H9 (cell line): ENCODE data around the gene SFMBT1. TPM values are rescaled to one million over a fixed set of nuclear protein-coding genes. Genes with fewer than 3 reads are reported as not detected.

Experiments
- DNase-seq: peaks from one replicate; pipeline ENCODE4 v3.0.0-alpha.2; 2017
- H2AFZ ChIP-seq: one replicate; pipeline ENCODE4 v1.6.1; 2013; ENCODE audit warnings: mild to moderate bottlenecking, low read length, control low read depth, moderate library complexity
- H2AK5ac ChIP-seq: 2 replicates; pipeline ENCODE4 v1.6.1; 2013; ENCODE audit warnings: low read length, control low read depth, mixed read lengths; ENCODE audit not compliant: insufficient read length
- H2BK120ac ChIP-seq: one replicate; pipeline ENCODE4 v1.6.1; 2013; ENCODE audit warnings: low read depth, mild to moderate bottlenecking, low read length, control low read depth, inconsistent platforms; ENCODE audit not compliant: poor library complexity, severe bottlenecking
- H2BK12ac ChIP-seq: 2 replicates; pipeline ENCODE4 v1.6.1; 2013; ENCODE audit warnings: low read length, control low read depth, mixed read lengths, low read depth; ENCODE audit not compliant: insufficient read length
- H2BK15ac ChIP-seq: 2 replicates; pipeline ENCODE4 v1.6.1; 2013; ENCODE audit warnings: low read depth, low read length, control low read depth
- H2BK20ac ChIP-seq: one replicate; pipeline ENCODE4 v1.6.1; 2013; ENCODE audit warnings: low read depth, mild to moderate bottlenecking, low read length, control low read depth, inconsistent platforms; ENCODE audit not compliant: poor library complexity, severe bottlenecking
- H2BK5ac ChIP-seq: 2 replicates; pipeline ENCODE4 v1.6.1; 2013; ENCODE audit warnings: low read length, control low read depth, mixed read lengths; ENCODE audit not compliant: insufficient read length
- H3K14ac ChIP-seq: 2 replicates; pipeline ENCODE4 v1.6.1; 2013; ENCODE audit warnings: low read length, control low read depth; ENCODE audit not compliant: insufficient read depth
- H3K18ac ChIP-seq: 2 replicates; pipeline ENCODE4 v1.6.1; 2013; ENCODE audit warnings: low read depth, mild to moderate bottlenecking, mixed read lengths, low read length, control low read depth; ENCODE audit not compliant: insufficient read length
- H3K23ac ChIP-seq: 2 replicates; pipeline ENCODE4 v1.6.1; 2013; ENCODE audit warnings: low read length, control low read depth, mixed read lengths, low read depth; ENCODE audit not compliant: insufficient read length
- H3K23me2 ChIP-seq: 2 replicates; pipeline ENCODE4 v1.6.1; 2013; ENCODE audit warnings: low read depth, mild to moderate bottlenecking, mixed read lengths, low read length, control low read depth; ENCODE audit not compliant: insufficient read length, poor library complexity, severe bottlenecking
- H3K27ac ChIP-seq: 2 replicates; pipeline ENCODE4 v1.5.1; 2013; ENCODE audit warnings: low read length, control low read depth, mixed read lengths, low read depth; ENCODE audit not compliant: insufficient read length
- H3K27me3 ChIP-seq: 2 replicates; pipeline ENCODE4 v1.6.1; 2013; ENCODE audit warnings: low read length, control low read depth, inconsistent platforms; ENCODE audit not compliant: insufficient read depth
- H3K4ac ChIP-seq: 2 replicates; pipeline ENCODE4 v1.6.1; 2013; ENCODE audit warnings: low read depth, mild to moderate bottlenecking, control low read depth, inconsistent platforms, low read length, moderate library complexity
- H3K4me1 ChIP-seq: 2 replicates; pipeline ENCODE4 v1.6.1; 2013; ENCODE audit warnings: low read length, control low read depth, inconsistent platforms; ENCODE audit not compliant: insufficient read depth
- H3K4me2 ChIP-seq: 2 replicates; pipeline ENCODE4 v1.6.1; 2013; ENCODE audit warnings: low read length, control low read depth, mixed read lengths; ENCODE audit not compliant: insufficient read length, insufficient read depth
- H3K56ac ChIP-seq: 2 replicates; pipeline ENCODE4 v1.6.1; 2013; ENCODE audit warnings: low read depth, mild to moderate bottlenecking, mixed read lengths, low read length, control low read depth; ENCODE audit not compliant: insufficient read length
- H3K79me1 ChIP-seq: 2 replicates; pipeline ENCODE4 v1.6.1; 2013; ENCODE audit warnings: low read depth, mild to moderate bottlenecking, moderate library complexity, low read length, control low read depth, inconsistent platforms; ENCODE audit not compliant: insufficient read depth, poor library complexity, severe bottlenecking
- H3K79me2 ChIP-seq: 2 replicates; pipeline ENCODE4 v1.6.1; 2013; ENCODE audit warnings: low read length, control low read depth, inconsistent platforms; ENCODE audit not compliant: insufficient read depth
- H3K9ac ChIP-seq: 2 replicates; pipeline ENCODE4 v1.6.1; 2013; ENCODE audit warnings: low read length, control low read depth, mixed read lengths; ENCODE audit not compliant: insufficient read length; ENCODE audit errors: extremely low read depth
- H3K9me3 ChIP-seq: one replicate; pipeline ENCODE4 v1.6.1; 2013; ENCODE audit warnings: low read depth, low read length, inconsistent platforms; ENCODE audit not compliant: control insufficient read depth
- H3T11ph ChIP-seq: one replicate; pipeline ENCODE4 v1.6.1; 2013; ENCODE audit warnings: mild to moderate bottlenecking, low read length, control low read depth, inconsistent platforms
- H4K20me1 ChIP-seq: one replicate; pipeline ENCODE4 v1.6.1; 2013; ENCODE audit not compliant: control insufficient read depth, insufficient read length, insufficient read depth
- H4K5ac ChIP-seq: 2 replicates; pipeline ENCODE4 v1.6.1; 2013; ENCODE audit warnings: low read depth, mild to moderate bottlenecking, mixed read lengths, low read length, control low read depth; ENCODE audit not compliant: insufficient read length
- H4K8ac ChIP-seq: replicated peaks from 2 replicates; pipeline ENCODE4 v1.6.1; 2013; ENCODE audit warnings: low read length, control low read depth, mixed read lengths, low read depth; ENCODE audit not compliant: insufficient read length
- H4K91ac ChIP-seq: 2 replicates; pipeline ENCODE4 v1.6.1; 2013; ENCODE audit warnings: low read depth, mild to moderate bottlenecking, moderate library complexity, mixed read lengths, low read length, control low read depth; ENCODE audit not compliant: insufficient read length
- H3K27ac Mint-ChIP-seq, 3 experiments: 2 replicates in 2 of 3; 3 replicates in 1 of 3; pipeline ENCODE4 v1.8.0; 2020 to 2021; ENCODE audit warnings: mixed read lengths in 3 of 3, mild to moderate bottlenecking in 1 of 3, moderate library complexity in 1 of 3
- H3K27me3 Mint-ChIP-seq: 2 replicates; pipeline ENCODE4 v1.8.0; 2021; ENCODE audit warnings: low read depth, mild to moderate bottlenecking, moderate library complexity, mixed read lengths
- H3K36me3 Mint-ChIP-seq, 3 experiments: 2 replicates in 2 of 3; 3 replicates in 1 of 3; pipeline ENCODE4 v1.8.0; 2020 to 2021; ENCODE audit warnings: low read depth in 3 of 3, mixed read lengths in 3 of 3; ENCODE audit not compliant: insufficient read depth in 1 of 3
- H3K4me1 Mint-ChIP-seq, 2 experiments: 2 replicates each; pipeline ENCODE4 v1.8.0; 2020; ENCODE audit warnings: mixed read lengths in 2 of 2
- H3K4me3 Mint-ChIP-seq, 2 experiments: 2 replicates in 1 of 2; 3 replicates in 1 of 2; pipeline ENCODE4 v1.8.0; 2020 to 2021; ENCODE audit warnings: mild to moderate bottlenecking in 2 of 2, mixed read lengths in 2 of 2, moderate library complexity in 1 of 2
- H3K9me3 Mint-ChIP-seq, 2 experiments: 2 replicates in 1 of 2; 3 replicates in 1 of 2; pipeline ENCODE4 v1.8.0; 2020; ENCODE audit warnings: mild to moderate bottlenecking in 2 of 2, mixed read lengths in 2 of 2, moderate library complexity in 1 of 2
- WGBS: extraction: QIAGEN DNeasy Blood & Tissue Kit; methylation state at CpG from one replicate; pipeline ENCODE4 v1.1.7; 2013; ENCODE audit warnings: missing lambda C conversion rate, low lambda C conversion rate, mixed read lengths; ENCODE audit not compliant: insufficient read length; ENCODE audit errors: extremely low coverage; 5-methylcytosine and 5-hydroxymethylcytosine counted together
- total RNA-seq: library from RNA; stranded (reverse); gene quantifications from 2 replicates; pipeline ENCODE4 v1.2.1, GENCODE V29; 2021
- TF ChIP-seq, protein P1 (sequence below): fragments of 200-600 bp; sonication (generic); conservative IDR thresholded peaks from 3 replicates; pipeline ENCODE4 v1.8.0; 2021; ENCODE audit warnings: antibody characterized with exemption, mild to moderate bottlenecking

Gene SFMBT1
- total RNA-seq, 1 experiment from 2014 or later, result 15.3 TPM

DNA sequence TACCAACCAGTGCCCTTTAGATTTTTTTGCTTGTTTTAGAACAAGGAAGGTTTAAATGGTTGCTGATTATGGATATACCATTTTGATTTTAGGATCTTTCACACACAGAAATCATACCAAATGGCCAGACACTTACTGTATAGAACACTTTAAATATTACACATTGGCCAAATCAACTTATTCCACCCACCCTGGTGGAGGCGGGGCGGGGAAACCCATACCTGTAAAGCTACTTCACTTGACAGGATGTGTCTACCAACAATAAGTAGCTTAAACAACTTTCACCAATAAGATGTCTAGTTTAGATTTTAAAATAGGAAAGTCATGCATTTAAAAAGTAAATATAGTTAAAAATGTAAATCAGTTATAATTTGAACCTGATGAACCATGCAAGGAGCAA lies 17.0 kb upstream of the SFMBT1 start:
- Histone ChIP-seq H3T11ph (no peak overlapping the region), H2AFZ (no peak overlapping the region), H3K4me1 (no peaks in the 10 kb centered on the region), H3K27ac (no peak overlapping the region), H2BK15ac (no peak overlapping the region), H2AK5ac (no peak overlapping the region), H2BK120ac (no peak overlapping the region), H2BK5ac (no peak overlapping the region), H3K27me3 (no peaks in the 10 kb centered on the region), H4K5ac (no peak overlapping the region), H4K20me1 (no peaks in the 10 kb centered on the region), H3K14ac (no peak overlapping the region), H4K8ac (no peak overlapping the region), H3K56ac (no peak overlapping the region), H2BK20ac (no peak overlapping the region), H2BK12ac (no peak overlapping the region), H3K79me1 (no peaks in the 10 kb centered on the region), H3K4ac (no peak overlapping the region), H3K9me3 (no peaks in the 10 kb centered on the region), H4K91ac (no peak overlapping the region), H3K23me2 (no peaks in the 10 kb centered on the region), H3K9ac (no peak overlapping the region), H3K4me2 (no peak overlapping the region), H3K18ac (no peak overlapping the region), H3K79me2 (no peaks in the 10 kb centered on the region), H3K23ac (no peak overlapping the region)
- TF ChIP-seq, protein P1, sequence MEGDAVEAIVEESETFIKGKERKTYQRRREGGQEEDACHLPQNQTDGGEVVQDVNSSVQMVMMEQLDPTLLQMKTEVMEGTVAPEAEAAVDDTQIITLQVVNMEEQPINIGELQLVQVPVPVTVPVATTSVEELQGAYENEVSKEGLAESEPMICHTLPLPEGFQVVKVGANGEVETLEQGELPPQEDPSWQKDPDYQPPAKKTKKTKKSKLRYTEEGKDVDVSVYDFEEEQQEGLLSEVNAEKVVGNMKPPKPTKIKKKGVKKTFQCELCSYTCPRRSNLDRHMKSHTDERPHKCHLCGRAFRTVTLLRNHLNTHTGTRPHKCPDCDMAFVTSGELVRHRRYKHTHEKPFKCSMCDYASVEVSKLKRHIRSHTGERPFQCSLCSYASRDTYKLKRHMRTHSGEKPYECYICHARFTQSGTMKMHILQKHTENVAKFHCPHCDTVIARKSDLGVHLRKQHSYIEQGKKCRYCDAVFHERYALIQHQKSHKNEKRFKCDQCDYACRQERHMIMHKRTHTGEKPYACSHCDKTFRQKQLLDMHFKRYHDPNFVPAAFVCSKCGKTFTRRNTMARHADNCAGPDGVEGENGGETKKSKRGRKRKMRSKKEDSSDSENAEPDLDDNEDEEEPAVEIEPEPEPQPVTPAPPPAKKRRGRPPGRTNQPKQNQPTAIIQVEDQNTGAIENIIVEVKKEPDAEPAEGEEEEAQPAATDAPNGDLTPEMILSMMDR, result no peak
- Mint-ChIP-seq H3K4me3 (no peak overlapping the region), H3K4me1 (no peaks in the 10 kb centered on the region), H3K27ac (no peak overlapping the region), H3K9me3 (no peaks in the 10 kb centered on the region; a peak in 1 of 5 replicates), H3K27me3 (peaks cover 20% of the 10 kb centered on the region), H3K36me3 (no peaks in the 10 kb centered on the region)
- WGBS, result no CpG with 5 or more reads among the region's 2 CpGs
- no peak for DNase-seq
